ENCODE data around the gene CPAMD8. TPM values are rescaled to one million over a fixed set of nuclear protein-coding genes. Genes with fewer than 3 reads are reported as not detected.

CPAMD8 gene
- total and polyA plus RNA-seq, 2 donors (not counting 3 experiments of a cell fraction or from before 2014, with no cell fraction given): 2.2 to 3.9 TPM

DNA sequence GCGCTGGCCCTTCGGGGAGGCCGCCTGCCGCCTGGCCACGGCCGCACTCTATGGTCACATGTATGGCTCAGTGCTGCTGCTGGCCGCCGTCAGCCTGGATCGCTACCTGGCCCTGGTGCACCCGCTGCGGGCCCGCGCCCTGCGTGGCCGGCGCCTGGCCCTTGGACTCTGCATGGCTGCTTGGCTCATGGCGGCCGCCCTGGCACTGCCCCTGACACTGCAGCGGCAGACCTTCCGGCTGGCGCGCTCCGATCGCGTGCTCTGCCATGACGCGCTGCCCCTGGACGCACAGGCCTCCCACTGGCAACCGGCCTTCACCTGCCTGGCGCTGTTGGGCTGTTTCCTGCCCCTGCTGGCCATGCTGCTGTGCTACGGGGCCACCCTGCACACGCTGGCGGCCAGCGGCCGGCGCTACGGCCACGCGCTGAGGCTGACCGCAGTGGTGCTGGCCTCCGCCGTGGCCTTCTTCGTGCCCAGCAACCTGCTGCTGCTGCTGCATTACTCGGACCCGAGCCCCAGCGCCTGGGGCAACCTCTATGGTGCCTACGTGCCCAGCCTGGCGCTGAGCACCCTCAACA, 136.6 kb downstream of the CPAMD8 start:
- no peak overlapping the region for H3K9ac ChIP-seq (replicated peaks; ENCODE audit: extremely low read depth, insufficient read depth, low read length)
- no peaks in the 10 kb centered on the region for H3K79me2 ChIP-seq (ENCODE audit: control insufficient read depth, insufficient read depth, low read length)
- H3K4me2 ChIP-seq (ENCODE audit: insufficient read depth, low read length): no peak overlapping the region
- H4K20me1 ChIP-seq (replicated peaks; ENCODE audit: control insufficient read depth, extremely low read depth, insufficient read depth, low read length): no peaks in the 10 kb centered on the region
- no peak overlapping the region for H2AFZ ChIP-seq (ENCODE audit: low read depth, low read length)
- no peak for TF ChIP-seq JUN (IDR thresholded peaks at IDR 0.05; ENCODE audit: borderline replicate concordance, insufficient read depth, insufficient read length, low read depth)
- no peak for TF ChIP-seq POLR2A (IDR thresholded peaks at IDR 0.05; ENCODE audit: low read depth, low read length)
- TF ChIP-seq, protein P1, sequence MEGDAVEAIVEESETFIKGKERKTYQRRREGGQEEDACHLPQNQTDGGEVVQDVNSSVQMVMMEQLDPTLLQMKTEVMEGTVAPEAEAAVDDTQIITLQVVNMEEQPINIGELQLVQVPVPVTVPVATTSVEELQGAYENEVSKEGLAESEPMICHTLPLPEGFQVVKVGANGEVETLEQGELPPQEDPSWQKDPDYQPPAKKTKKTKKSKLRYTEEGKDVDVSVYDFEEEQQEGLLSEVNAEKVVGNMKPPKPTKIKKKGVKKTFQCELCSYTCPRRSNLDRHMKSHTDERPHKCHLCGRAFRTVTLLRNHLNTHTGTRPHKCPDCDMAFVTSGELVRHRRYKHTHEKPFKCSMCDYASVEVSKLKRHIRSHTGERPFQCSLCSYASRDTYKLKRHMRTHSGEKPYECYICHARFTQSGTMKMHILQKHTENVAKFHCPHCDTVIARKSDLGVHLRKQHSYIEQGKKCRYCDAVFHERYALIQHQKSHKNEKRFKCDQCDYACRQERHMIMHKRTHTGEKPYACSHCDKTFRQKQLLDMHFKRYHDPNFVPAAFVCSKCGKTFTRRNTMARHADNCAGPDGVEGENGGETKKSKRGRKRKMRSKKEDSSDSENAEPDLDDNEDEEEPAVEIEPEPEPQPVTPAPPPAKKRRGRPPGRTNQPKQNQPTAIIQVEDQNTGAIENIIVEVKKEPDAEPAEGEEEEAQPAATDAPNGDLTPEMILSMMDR (IDR thresholded peaks at IDR 0.05; ENCODE audit: extremely low read depth in 1 of 2, insufficient read depth in 1 of 2, low read depth in 1 of 2, low read length in 2 of 2): no peak
- TF ChIP-seq MYC (IDR thresholded peaks at IDR 0.05; ENCODE audit: low read depth, low read length): no peak
- TF ChIP-seq, protein P2, sequence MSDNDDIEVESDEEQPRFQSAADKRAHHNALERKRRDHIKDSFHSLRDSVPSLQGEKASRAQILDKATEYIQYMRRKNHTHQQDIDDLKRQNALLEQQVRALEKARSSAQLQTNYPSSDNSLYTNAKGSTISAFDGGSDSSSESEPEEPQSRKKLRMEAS (IDR thresholded peaks at IDR 0.05; ENCODE audit: insufficient read depth, insufficient read length): no peak
- TF ChIP-seq FOS (IDR thresholded peaks at IDR 0.05; ENCODE audit: borderline replicate concordance, insufficient read depth, low read length): no peak
- TF ChIP-seq POLR2AphosphoS5 (IDR thresholded peaks at IDR 0.05; ENCODE audit: insufficient read depth, low read depth, low read length): no peak
- TF ChIP-seq EZH2 (IDR thresholded peaks at IDR 0.05; ENCODE audit: borderline replicate concordance, low read depth, low read length, severe bottlenecking): no peak
- TF ChIP-seq GATA2 (IDR thresholded peaks at IDR 0.05; ENCODE audit: insufficient read depth, insufficient read length, low read depth, low read length): no peak
- intact Hi-C loops (cut with micrococcal nuclease) (loop anchor here (5.0 kb wide), 1 partner anchor 38 kb away; no protein-coding TSS in a partner anchor), dilution Hi-C loops (cut with MboI; ENCODE audit: extremely low pct_ligation_motif_present, low sequenced_read_pairs) (no loop called here)
- no peaks in the 10 kb centered on the region for H3K36me3 ChIP-seq (ENCODE audit: control insufficient read depth in 2 of 2, extremely low read depth in 1 of 2, insufficient read depth in 2 of 2, low read length in 2 of 2)
- ChIA-PET POLR2A (no interaction called here), CTCF (no interaction called here)
- no peaks in the 10 kb centered on the region for H3K9me3 ChIP-seq (replicated peaks; ENCODE audit: control insufficient read depth, insufficient read depth, low read length)
- no peaks in the 10 kb centered on the region for H3K27me3 ChIP-seq (ENCODE audit: control insufficient read depth in 2 of 2, insufficient read depth in 2 of 2, low read length in 2 of 2)
- H3K4me3 ChIP-seq (replicated peaks in 1 of 3; ENCODE audit: insufficient read depth in 1 of 3, low read depth in 1 of 3, low read length in 3 of 3): no peak overlapping the region
- DNase-seq (ENCODE audit: low read depth, low spot score): no peak
- no TSS peak for BruUV-seq (replicated peaks)
- FAIRE-seq: no peak
- H3K9me1 ChIP-seq (replicated peaks; ENCODE audit: control insufficient read depth, extremely low read depth, insufficient read depth, low read length): no peaks in the 10 kb centered on the region
- no peak overlapping the region for H3K27ac ChIP-seq (ENCODE audit: insufficient read depth, low read depth, low read length)
- H3K4me1 ChIP-seq (ENCODE audit: control insufficient read depth, extremely low read depth, insufficient read depth, low read length): peaks cover 14% of the 10 kb centered on the region

All from endothelial cell of umbilical vein (primary cell).